NOMO-1 treated with DMSO at 0.1 percent for 48 hours (cell line): ENCODE data around the gene LIME1.
"Not testable (repeated sequence)": the region's sequence is repeated elsewhere in the genome, so short reads cannot be mapped to it uniquely, and the experiment has no call there.

ENCODE experiments used
- DNase-seq: peaks from one replicate; lab custom pipeline; 2025; ENCODE audit not compliant: unreplicated experiment; lab: John Stamatoyannopoulos, UW

Gene LIME1

DNA sequence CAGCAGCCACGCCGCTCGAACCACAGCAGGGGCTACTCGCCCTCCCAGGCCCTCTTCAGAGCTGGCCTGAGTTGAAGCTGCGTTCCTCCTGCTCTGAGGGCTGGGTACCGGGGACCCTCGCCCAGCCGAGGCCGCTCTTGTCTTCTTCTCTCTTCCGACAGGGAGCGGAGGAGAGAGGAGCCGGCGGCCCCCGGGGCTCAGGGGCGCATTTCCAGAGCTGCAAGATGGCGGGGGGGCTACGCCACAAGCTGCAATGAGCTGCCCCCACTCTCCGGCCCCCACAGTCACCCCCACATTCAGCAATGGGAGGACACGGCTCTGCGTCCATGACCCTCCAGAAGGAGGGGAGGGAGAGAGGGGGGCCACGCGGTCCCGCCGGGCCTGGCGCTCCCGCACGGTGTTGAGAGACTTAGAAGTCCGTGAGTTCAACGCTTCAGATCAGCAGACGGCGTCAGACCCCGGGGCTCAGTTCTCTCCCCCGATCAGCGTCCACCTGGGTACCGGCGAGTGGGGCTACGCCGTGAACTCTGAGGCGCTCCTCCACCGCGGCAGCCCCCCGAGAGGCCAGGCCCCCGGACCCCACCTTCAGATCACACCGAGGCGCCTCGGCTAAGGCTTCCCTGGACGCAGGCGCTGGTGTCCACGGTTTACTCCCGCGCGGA lies 34.7 kb downstream of the LIME1 start:
- DNase-seq = no peak

GRCh38 chr20:63772781-63773518 lies 36.5 kb downstream of the LIME1 start:
- peak; percentile 25 for DNase-seq

GRCh38 chr20:63773571-63774241 lies 37.2 kb downstream of the LIME1 start:
- DNase-seq = no peak

GRCh38 chr20:63774306-63774705 lies 37.8 kb downstream of the LIME1 start:
- no peak for DNase-seq

- no peak for DNase-seq
These were observed 38.9 kb downstream of the LIME1 start for GRCh38 chr20:63775096-63775978.

DNA sequence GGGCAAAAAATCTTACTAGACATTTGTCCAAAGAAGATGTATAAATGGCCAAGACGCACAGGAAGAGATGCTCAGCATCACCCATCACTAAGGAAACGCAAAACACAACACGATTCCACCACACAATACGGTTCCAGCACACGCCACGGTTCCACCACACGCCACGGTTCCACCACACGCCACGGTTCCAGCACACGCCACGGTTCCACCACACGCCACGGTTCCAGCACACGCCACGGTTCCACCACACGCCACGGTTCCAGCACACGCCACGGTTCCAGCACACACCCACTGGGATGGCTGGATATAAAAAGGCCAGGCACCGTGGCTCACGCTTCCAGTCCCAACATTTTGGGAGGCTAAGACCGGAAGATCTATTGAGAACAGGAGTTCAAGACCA lies 40.4 kb downstream of the LIME1 start:
- DNase-seq = not testable (repeated sequence)

- no peak for DNase-seq
These were observed 41.1 kb downstream of the LIME1 start for GRCh38 chr20:63777614-63778013.

GRCh38 chr20:63778034-63778752 lies 41.7 kb downstream of the LIME1 start:
- no peak for DNase-seq

GRCh38 chr20:63778857-63779256 lies 42.4 kb downstream of the LIME1 start:
- no peak for DNase-seq

- DNase-seq = no peak
These were observed 44.7 kb downstream of the LIME1 start for GRCh38 chr20:63781181-63781580.

GRCh38 chr20:63782051-63782471 lies 45.6 kb downstream of the LIME1 start:
- no peak for DNase-seq

DNA sequence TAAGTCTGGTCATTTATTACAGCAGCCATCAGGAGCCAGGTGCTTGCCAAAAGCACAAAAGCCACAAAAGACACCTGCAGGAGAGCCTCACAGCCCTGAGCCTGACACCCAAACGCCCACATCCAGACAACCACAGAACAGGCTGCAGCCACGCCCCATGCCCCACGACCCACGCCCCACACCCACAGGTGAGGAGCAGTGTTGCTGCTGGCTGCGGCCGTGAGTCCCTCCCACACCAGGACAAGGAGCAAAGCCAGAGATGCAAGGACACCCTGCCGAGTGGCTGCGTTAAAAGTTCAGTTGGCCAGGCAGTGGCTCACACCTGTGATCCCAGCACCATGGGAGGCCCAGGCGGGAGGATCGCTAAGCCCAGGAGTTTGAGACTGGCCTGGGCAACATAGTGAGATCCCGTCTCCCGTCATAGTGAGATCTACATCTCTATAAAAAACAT lies 46.1 kb downstream of the LIME1 start:
- DNase-seq = no peak

DNA sequence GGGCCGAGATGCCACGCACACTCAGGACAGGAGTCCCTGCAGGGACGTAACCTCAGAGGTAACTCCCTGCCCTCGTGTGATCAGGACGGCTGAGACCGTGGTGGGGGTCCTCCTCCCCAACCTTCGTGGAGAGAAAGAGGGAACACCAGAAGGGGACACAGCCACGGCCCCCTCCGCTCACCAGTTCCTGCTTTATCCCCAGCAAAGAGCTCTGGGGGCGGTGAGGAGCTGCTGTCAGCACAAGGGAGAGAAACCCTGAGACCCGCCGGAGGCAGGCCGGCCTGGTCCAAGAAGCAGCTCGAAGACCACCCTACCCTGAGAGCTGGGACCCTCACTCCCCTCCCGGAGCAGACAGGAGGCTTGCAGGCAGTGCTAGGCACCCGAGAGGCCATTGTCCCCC lies 47.5 kb downstream of the LIME1 start:
- no peak for DNase-seq

GRCh38 chr20:63785691-63786131 lies 49.2 kb downstream of the LIME1 start:
- DNase-seq = no peak

GRCh38 chr20:63787302-63787701 lies 50.8 kb downstream of the LIME1 start:
- DNase-seq = no peak

DNA sequence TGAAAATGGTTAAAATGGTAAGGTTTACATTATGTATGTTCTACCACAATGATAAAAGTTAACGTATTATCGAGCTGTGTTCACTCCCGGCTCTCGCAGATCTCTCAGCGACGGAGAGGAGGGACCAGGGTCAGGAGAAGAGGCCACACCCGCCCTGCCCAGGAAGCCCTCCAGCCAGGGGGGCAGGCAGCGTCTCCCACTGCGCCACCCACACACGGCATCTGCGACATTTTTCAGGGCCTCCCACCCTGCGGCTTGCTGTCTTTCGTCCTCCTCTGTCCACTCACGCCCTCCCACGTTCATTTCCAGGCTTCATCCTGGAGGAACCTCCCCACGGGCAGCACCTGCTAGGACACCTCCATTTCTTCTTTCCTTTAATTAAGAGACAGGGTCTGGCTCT lies 51.3 kb downstream of the LIME1 start:
- DNase-seq = no peak
